HUES6 (cell line): ENCODE results near the gene DUOXA1.

Experiments used
- H3K27ac ChIP-seq: 2 replicates; pipeline ENCODE4 v1.7.0; 2013; ENCODE audit warnings: low read depth, mild to moderate bottlenecking, low read length, inconsistent platforms
- H3K27me3 ChIP-seq: 2 replicates; pipeline ENCODE4 v1.6.1; 2013; ENCODE audit warnings: low read length; ENCODE audit not compliant: control insufficient read depth, insufficient read depth
- H3K36me3 ChIP-seq: 2 replicates; pipeline ENCODE4 v1.6.1; 2013; ENCODE audit warnings: low read length; ENCODE audit not compliant: control insufficient read depth, insufficient read depth
- H3K4me1 ChIP-seq: 2 replicates; pipeline ENCODE4 v1.6.1; 2013; ENCODE audit warnings: low read length; ENCODE audit not compliant: control insufficient read depth, insufficient read depth
- H3K4me3 ChIP-seq: 2 replicates; pipeline ENCODE4 v1.5.1; 2013; ENCODE audit warnings: low read depth, low read length
- H3K9ac ChIP-seq: one replicate; pipeline ENCODE4 v1.6.1; 2013; ENCODE audit warnings: mild to moderate bottlenecking, low read length
- H3K9me3 ChIP-seq: 2 replicates; pipeline ENCODE4 v1.6.1; 2013; ENCODE audit warnings: low read depth, low read length; ENCODE audit not compliant: control insufficient read depth, insufficient read depth

The DUOXA1 gene

DNA sequence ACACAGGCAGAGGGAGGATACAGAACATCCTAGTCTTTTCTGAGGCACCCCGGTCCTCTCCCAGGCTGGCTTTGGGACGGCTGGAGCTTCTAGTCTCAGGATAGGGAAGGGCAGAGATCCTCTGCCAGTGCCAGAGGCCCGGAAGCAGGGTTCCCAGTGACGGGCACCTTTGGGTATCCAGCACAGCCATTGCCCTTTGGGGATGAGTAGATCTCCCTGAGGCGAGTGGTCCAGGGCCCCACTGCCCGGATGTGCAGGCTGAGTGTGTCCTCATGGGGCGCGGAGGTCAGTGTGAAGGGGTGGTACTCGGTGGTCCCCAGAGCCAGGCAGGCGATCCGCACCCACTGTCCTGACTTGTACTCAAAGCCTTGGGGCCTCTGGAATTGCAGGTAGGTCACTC, 34.0 kb downstream of the DUOXA1 start:
- Histone ChIP-seq H3K4me1 (peaks cover 4% of the 10 kb centered on the region), H3K9me3 (no peaks in the 10 kb centered on the region), H3K9ac (no peak overlapping the region), H3K27me3 (peaks cover 3% of the 10 kb centered on the region; the same call in 1 of the 2 replicates), H3K27ac (no peak overlapping the region), H3K36me3 (no peaks in the 10 kb centered on the region), H3K4me3 (no peak overlapping the region)

DNA sequence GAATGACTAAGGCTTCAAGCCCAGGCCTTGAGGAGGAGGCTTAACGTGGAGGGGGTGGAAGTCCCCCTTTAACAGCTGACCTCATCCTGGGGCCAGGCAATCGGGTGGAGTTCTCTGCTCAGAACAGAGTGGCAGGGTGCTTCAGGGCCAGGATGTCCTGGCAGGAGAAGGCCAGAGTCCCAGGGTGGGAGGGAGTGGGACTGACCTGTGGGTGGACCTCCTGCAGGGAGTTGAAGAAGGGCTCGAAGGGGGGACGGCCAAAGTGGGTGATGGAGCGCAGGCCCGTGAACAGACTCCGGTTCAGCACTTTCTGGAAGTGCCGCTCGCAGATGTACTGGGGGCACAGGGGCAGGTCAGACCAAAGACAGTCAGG, 35.3 kb downstream of the DUOXA1 start:
- Histone ChIP-seq H3K36me3 (no peaks in the 10 kb centered on the region), H3K4me1 (no peaks in the 10 kb centered on the region), H3K9ac (no peak overlapping the region), H3K9me3 (no peaks in the 10 kb centered on the region), H3K27ac (no peak overlapping the region), H3K4me3 (no peak overlapping the region), H3K27me3 (peaks cover 3% of the 10 kb centered on the region; the same call in 1 of the 2 replicates)

DNA sequence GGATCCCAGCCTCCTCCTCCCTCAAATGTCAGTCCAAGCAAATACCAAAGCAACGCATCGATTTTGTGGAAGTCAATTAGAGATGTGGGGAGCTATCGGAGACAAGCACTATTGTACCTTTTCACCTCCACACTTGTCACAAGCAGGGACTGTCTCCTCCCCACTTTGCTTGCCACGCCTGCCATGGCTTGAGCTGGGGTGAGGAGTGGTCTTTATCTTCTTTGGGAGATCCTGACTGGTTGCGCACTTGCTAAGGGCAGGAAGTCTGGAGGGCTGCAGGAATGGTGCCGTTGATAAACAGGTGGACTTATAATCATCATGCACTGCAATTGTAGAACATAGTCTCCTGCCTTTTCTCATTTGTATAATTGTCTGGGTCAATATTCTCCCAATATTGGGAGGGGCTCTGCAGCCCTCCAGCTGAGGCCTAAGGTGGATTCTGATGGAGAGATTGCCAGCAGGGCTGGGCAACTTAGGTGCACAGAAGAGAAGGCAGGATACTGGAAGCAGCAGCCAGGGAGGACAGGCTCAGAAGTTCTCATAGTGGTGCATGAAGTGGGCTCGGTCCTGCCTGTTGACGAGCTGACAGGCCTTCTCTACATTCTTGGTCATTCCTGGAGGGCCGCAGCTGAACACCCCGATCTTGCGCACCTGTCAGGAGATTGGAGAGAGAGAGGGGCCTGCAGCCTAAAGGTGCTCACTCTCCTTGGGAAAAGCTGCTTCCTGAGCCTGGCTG, 35.9 kb downstream of the DUOXA1 start:
- Histone ChIP-seq H3K9ac (no peak overlapping the region), H3K4me1 (no peaks in the 10 kb centered on the region), H3K9me3 (no peaks in the 10 kb centered on the region), H3K4me3 (no peak overlapping the region), H3K36me3 (no peaks in the 10 kb centered on the region), H3K27me3 (peaks cover 3% of the 10 kb centered on the region; the same call in 1 of the 2 replicates), H3K27ac (no peak overlapping the region)

DNA sequence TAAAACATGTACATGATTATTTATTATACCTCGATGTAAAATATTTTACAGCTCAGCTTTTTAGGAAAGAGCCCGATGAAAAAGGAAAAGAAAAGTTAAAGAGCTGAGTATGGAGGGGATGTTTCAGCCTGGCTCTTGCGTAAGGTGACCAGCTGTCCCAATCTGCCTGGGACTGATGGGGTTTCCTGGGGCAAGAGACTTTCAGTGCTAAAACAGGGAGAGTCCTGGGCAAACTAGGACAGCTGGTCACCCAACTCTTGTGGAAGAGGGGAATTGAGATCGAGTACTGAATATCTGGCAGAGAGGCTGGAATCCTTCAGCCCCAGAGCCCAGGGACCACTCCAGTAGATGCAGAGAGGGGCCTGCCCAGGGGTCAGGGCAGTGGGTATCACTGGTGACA, 36.7 kb downstream of the DUOXA1 start:
- no peaks in the 10 kb centered on the region for H3K4me1 ChIP-seq
- no peaks in the 10 kb centered on the region for H3K9me3 ChIP-seq
- no peak overlapping the region for H3K9ac ChIP-seq
- no peak overlapping the region for H3K27ac ChIP-seq
- H3K36me3 ChIP-seq = no peaks in the 10 kb centered on the region
- H3K4me3 ChIP-seq = no peak overlapping the region
- peaks cover 3% of the 10 kb centered on the region; the same call in 1 of the 2 replicates for H3K27me3 ChIP-seq

DNA sequence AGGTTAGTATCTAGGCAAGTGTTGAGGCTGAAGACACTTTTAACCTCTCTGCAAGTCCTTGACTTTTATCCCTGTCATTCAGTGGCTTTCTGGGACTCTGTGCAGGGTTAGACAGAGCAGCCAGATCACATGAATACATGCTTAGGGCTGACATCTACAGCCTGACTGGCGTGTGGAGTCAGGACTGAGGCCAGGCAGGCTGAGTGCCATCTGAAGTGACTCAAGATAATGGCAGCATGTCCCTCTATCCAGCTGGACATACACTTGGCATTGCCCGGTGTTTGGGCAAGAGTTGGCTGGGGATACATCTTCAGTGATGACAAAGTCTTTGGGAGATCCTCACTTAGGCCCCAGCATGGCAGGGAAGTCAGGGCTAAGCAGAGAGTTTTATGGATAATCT, 38.1 kb downstream of the DUOXA1 start:
- Histone ChIP-seq H3K4me1 (no peaks in the 10 kb centered on the region), H3K36me3 (no peaks in the 10 kb centered on the region), H3K9ac (no peak overlapping the region), H3K27me3 (peaks cover 3% of the 10 kb centered on the region; the same call in 1 of the 2 replicates), H3K4me3 (no peak overlapping the region), H3K9me3 (no peaks in the 10 kb centered on the region), H3K27ac (no peak overlapping the region)

DNA sequence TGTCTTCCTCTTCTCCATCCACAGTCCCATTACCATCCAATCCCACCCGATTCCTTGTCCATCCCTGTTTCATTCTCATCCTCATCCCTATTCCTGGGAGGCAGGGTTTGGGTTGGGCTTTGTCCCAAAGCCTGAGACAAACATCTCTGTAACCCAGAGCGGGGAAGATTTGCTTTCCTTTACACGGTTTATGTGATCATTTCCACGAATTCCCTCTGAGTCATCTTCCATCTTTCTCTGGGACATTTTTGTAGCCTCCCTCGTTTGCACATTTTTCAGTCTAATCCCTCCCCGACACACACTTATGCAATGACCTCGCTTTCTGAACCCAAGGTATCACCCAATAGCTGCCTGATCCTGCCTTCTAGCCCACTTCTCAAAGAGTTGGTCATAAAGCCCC, 38.5 kb downstream of the DUOXA1 start:
- no peaks in the 10 kb centered on the region for H3K36me3 ChIP-seq
- no peak overlapping the region for H3K27ac ChIP-seq
- H3K4me1 ChIP-seq = no peaks in the 10 kb centered on the region
- no peak overlapping the region for H3K9ac ChIP-seq
- no peak overlapping the region for H3K4me3 ChIP-seq
- H3K27me3 ChIP-seq = peaks cover 3% of the 10 kb centered on the region; the same call in 1 of the 2 replicates
- H3K9me3 ChIP-seq = no peaks in the 10 kb centered on the region

DNA sequence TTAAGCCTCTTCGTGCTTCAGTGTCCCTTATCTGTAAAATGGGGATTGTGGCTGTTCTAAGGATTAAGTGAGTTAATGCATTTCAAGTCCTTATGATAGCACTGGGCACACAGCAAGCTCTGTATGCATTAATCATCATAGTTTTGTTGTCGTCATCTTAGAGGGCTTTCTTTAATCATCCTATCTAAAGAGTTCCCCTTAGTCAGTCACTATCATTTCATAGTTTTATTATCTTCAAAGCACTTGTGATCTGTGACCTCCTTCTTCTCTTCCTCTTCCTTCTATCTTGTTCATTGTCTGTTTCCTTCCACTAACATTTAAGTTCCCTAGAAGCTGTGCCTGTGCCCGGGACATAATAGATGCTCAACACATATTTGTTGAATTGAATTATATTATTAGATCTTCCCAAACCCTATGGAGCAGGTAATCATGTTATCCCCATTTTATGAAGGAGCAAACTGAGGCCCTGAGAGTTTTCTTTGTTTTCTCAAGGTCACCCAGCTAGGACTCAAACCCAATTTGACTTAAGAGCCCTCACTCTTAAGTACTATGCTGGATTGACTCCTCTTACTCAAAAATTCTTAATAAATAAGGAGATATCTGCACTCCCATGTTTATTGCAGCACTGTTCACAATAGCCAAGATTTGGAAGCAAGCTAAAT, 39.8 kb downstream of the DUOXA1 start:
- Histone ChIP-seq H3K27me3 (peaks cover 3% of the 10 kb centered on the region; the same call in 1 of the 2 replicates), H3K9me3 (no peaks in the 10 kb centered on the region), H3K9ac (no peak overlapping the region), H3K27ac (no peak overlapping the region), H3K4me3 (no peak overlapping the region), H3K4me1 (no peaks in the 10 kb centered on the region), H3K36me3 (no peaks in the 10 kb centered on the region)

DNA sequence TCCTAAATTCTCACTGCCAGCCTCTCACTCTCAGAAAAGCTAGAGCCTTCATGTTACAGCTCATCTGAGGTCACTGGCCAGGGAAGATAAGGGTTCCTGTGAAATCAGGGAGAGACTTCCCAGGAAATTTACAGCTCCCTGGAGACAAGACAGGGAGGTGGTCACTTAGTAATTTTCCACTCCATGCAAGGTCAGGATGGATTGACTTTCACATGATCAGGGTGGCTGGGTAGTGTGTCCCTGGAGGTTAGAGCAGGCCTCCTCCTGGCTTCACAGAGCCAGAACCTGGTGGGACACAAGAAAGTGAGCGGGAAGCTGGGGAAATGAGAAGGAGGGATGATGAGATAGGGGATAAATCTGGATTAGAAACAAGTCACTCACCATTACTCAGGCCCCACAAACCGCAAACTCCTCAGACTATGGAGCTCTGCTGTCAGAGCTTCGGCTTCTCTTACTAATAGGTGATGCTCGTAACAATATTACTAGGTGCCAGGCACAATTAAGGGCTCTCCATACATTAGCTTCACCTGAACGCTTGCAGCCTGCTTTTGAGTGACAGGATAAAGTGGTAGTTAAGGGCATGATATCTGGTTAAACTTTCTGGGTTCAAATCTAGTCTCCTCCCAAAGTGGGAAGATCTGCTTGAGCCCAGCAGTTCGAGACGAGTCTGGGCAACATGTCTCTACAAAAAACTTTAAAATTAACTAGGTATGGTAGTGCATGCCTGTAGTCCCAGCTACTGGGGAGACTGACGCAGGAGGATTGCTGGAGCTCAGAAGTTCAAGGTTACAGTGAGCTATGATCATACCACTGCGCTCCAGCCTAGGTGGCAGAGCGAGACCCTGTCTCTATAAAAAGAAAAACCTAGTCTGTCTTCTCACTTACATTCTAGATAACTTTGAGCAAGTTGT, 40.6 kb downstream of the DUOXA1 start:
- no peak overlapping the region for H3K27ac ChIP-seq
- H3K36me3 ChIP-seq = no peaks in the 10 kb centered on the region
- H3K4me1 ChIP-seq = no peaks in the 10 kb centered on the region
- H3K27me3 ChIP-seq = peaks cover 3% of the 10 kb centered on the region; the same call in 1 of the 2 replicates
- H3K9me3 ChIP-seq = no peaks in the 10 kb centered on the region
- no peak overlapping the region for H3K4me3 ChIP-seq
- H3K9ac ChIP-seq = no peak overlapping the region

DNA sequence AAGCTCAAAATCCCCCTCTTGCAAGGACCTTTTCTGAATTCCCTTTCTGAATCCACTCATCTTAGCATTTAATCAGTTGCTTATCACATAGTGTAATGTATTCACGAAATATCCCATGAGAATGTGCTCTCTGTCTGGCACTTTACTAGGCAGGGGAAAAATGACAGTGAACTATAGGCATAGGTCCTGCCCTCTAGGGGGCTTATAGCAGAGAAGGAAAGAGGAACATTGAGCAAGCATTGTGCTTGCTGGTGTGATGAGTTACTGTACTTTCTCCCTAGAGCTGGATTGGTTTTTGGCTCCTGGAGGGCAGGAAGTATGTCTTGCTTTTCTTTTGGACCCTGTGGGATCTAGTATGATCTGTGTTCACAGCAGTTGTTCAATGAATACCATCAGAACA, 42.2 kb downstream of the DUOXA1 start:
- no peaks in the 10 kb centered on the region for H3K4me1 ChIP-seq
- H3K9me3 ChIP-seq = no peaks in the 10 kb centered on the region
- no peaks in the 10 kb centered on the region for H3K36me3 ChIP-seq
- H3K9ac ChIP-seq = no peak overlapping the region
- no peak overlapping the region for H3K4me3 ChIP-seq
- no peak overlapping the region for H3K27ac ChIP-seq
- H3K27me3 ChIP-seq = peaks cover 3% of the 10 kb centered on the region; the same call in 1 of the 2 replicates

DNA sequence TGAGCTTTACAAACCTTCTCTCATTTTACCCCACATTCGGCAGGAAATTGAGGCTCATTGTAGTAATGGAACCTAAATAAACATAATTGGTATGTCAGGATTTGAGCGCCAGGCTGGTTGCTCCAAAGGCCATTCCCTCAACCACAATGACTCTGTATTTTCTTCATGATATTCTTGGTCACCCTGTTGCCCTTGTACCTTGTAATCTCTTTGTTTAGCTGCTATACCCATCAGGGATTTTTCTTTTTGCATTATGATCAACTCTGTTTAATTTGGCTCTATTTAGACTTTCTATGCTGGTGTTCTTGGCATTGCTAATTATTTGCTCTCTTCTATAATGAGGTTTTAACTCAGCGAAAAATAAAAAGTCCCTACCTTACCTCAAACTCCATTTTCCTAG, 45.5 kb downstream of the DUOXA1 start:
- no peak overlapping the region for H3K27ac ChIP-seq
- H3K9me3 ChIP-seq = no peaks in the 10 kb centered on the region
- H3K9ac ChIP-seq = no peak overlapping the region
- no peaks in the 10 kb centered on the region for H3K27me3 ChIP-seq
- H3K36me3 ChIP-seq = no peaks in the 10 kb centered on the region
- no peak overlapping the region for H3K4me3 ChIP-seq
- H3K4me1 ChIP-seq = no peaks in the 10 kb centered on the region

DNA sequence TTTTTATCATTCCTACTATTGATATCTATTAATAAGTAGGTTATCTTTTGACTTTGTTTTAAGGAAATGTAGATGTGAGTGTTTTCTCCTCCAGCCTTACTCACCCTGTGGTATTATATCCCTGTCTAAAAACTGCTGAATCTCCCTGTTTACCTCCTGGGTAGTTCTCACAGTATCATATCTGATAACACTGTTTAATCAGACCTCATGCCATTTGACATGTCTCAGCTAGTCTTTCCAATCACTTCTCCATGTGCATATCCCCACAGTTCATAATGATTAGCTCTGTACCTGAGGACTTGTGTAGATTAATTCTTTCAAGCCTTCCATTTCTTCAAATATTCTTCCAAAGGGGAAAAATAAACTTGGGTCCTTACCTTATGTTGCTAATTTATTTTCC, 46.5 kb downstream of the DUOXA1 start:
- Histone ChIP-seq H3K4me3 (no peak overlapping the region), H3K9me3 (no peaks in the 10 kb centered on the region), H3K27ac (no peak overlapping the region), H3K27me3 (no peaks in the 10 kb centered on the region), H3K36me3 (no peaks in the 10 kb centered on the region), H3K4me1 (no peaks in the 10 kb centered on the region), H3K9ac (no peak overlapping the region)
